GM21717 (cell line): ENCODE data around the gene CELSR3.

Source experiments
- ATAC-seq: cut with Tn5 transposase; IDR thresholded peaks from one replicate; pipeline ENCODE4 v1.9.1; 2021; ENCODE audit warnings: mild to moderate bottlenecking, moderate library complexity; ENCODE audit not compliant: unreplicated experiment

The CELSR3 gene

GRCh38 chr3:48600711-48601621 is 61.7 kb downstream of the CELSR3 start:
- ATAC-seq, result no peak

DNA sequence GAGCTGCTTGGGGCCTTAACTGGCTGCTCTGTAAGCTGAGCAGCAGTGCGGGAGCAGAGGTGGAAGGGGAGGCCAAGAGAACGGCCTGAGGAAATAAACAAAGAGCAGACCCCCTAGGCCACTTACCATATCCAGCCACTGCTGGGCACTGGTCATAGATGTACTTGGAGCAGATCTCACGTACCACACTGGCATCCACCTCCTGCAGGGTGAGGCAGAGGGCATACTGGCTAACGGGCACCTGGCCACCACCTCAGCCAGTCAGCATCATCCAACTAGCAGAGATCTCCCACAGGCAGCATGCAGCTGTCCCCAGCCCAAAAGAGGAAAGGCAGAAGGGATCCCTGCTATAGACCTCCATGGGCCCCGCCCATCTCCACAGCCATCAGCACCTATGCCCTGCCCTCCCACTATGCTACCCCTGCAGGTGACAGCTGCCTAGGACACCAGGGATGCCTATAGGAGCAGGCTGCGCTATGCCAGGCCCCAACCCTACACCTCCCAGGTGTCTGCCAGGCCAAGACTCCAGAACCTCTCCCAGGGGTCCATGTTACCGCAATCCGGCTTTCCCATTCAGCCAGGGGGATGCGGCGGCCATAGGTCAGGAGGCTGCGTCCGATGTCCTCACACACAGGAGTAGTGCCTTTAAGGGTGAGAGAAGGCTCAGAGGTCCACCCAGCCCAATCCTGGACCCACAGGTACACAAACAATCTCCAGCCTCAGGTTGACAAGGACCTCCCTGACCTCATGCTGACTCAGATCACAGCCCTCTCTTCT is 63.0 kb downstream of the CELSR3 start:
- no peak for ATAC-seq

- ATAC-seq, result no peak
Observed at GRCh38 chr3:48599077-48599501, 63.6 kb downstream of the CELSR3 start.

- no peak for ATAC-seq
Observed at GRCh38 chr3:48598323-48599076, 64.2 kb downstream of the CELSR3 start.

DNA sequence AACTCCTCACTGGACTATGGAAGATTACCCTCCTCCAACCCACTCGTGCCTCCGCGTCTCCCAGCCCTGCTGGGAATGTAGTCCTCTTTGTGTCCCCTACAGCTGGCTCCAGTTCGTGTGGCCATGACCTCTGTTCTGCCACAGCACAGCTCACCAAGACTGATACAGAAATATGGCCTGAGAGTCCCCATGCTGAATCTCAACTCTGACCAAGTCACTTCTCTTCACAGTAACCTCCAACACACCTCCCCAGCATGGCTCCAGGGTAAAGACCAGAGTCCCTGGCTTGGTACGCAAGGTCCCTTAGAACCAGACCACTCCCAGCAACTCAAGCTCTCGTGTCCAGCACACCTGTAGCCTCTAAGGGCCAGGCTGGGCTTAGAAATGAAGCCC is 65.3 kb downstream of the CELSR3 start:
- no peak for ATAC-seq

GRCh38 chr3:48596676-48597407 is 65.8 kb downstream of the CELSR3 start:
- no peak for ATAC-seq

DNA sequence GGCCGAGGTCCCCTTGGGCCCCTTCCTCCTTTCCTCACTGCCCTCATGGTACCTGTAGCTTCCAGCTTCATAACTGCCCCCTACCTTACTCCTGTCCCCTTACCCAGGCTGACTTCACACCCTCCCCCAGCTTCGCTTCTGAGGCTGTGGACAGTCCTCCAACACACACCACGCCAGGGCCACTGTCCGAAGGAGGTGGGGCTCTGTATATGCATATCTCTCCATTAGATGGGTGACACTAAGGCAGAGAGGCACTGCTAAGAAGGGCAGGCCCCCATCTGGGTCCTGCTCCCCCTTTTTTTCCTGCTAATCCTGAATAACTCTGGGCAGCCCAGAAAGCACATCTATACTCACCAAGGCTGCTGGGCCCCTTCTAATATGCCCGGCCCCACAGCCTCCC is 66.5 kb downstream of the CELSR3 start:
- no peak for ATAC-seq

- no peak for ATAC-seq
Observed at GRCh38 chr3:48595526-48596121, 67.1 kb downstream of the CELSR3 start.

DNA sequence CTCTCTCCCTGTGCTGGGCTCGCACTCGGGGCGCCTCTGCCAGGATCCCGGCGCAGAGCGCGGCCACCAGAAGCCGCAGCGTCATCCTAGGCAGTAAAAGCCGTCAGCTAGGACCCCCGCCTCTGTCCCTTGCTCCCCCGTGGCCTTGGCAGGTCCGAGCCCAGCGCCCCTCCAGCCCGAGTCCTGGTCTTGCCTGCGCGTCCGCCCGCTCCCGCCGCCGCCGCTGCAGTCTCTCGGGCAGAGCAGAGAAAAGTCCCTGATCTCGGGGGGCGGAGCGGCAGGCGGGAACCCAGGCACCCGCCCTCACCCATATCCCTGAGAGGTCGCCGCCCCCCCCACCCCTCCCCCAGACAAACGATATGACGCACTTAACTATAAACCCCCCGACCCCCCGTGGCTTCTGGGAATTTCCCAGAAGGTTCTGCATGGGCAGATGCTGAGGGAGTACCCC is 67.6 kb downstream of the CELSR3 start, which contains the start of gene COL7A1:
Gene COL7A1, minus strand, starts transcription at position 255 of the 451 bp plus-strand sequence. Its CDS starts 170 bp downstream, at position 85.
- no peak for ATAC-seq

DNA sequence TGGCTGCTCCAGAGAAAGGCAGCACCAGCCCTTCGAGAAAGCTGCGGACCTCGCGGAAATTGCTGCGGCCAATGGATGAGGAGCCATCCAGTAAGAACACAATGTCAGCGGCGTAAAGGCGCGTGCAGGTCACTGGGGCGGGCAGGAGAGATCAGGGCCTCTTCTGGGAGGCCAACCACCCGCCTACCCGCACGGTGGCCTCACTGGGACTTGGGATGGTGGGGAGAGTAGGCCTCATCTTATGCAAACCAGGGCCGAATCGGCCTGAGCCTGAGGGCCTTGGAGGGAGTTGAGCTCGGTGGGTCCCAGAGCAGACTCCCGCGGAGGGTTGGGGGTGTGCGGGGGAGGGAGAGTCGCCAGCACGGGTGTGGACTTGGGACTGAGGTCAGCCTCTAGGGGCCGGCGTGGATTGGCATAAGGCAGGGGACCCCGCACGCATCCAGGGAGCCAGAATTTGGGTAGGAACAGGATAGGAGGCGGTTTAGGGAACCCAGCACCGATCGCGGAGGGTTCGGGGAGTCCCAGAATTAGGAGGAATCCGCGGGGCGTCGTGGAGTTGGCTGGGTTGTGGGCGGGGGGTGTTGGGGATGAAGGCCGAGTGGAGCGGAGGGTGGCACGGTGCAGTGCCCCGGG is 68.2 kb downstream of the CELSR3 start:
- no peak for ATAC-seq

GRCh38 chr3:48593337-48593736 is 69.3 kb downstream of the CELSR3 start:
- no peak for ATAC-seq

- no peak for ATAC-seq
Observed at GRCh38 chr3:48592519-48593087, 70.1 kb downstream of the CELSR3 start.

DNA sequence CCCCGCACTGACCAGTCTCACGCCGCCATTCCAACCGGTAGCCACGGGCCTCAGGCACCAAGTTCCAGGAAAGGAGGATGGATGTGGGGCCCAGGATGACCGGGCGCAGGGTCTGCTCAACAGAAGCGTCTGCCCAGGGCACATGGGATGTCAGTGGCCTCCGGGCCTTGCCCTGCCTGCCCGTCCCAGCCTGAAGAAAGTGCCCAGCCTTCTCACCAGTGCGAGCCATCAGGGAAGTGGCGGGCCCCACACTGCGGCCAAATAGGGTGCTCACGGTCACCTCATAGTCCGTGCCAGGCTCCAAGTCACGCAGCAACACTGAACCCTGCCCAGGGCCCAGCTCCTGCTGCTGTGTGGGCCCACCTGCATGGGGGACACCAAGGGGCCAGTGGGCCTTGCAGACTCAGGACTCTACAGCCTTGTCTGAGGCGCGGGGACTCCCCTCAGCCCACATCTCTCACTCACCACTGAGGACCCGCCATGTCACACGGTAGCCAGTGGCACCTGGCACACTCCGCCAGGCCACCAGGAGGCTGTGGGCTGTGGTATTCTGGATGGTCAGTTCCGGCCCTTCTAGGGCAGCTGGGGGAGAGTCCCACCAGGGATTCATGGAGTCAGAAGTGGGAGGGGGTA is 70.7 kb downstream of the CELSR3 start:
- ATAC-seq, result no peak

- no peak for ATAC-seq
Observed at GRCh38 chr3:48591436-48591835, 71.2 kb downstream of the CELSR3 start.

- ATAC-seq, result no peak
Observed at GRCh38 chr3:48588230-48588629, 74.5 kb downstream of the CELSR3 start.

DNA sequence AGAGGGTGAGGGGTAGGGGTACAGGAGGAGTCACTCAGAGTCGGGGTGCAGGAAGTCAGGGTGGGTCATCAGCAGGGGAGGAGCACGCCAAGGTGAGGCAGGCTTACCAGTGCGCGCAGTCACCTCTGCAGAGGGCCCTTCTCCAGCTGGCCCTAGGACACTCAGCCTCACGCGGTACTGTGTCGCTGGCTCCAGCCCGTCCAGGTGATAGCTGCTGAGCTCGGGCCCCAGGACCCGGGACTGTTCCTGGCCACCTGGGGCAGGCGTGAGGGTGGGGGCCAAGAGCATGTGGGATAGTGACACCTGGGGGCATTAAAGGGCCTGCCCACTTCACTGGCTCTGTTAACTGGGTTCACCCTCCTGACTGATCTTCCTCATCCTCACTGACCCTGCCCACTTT is 75.0 kb downstream of the CELSR3 start:
- no peak for ATAC-seq
